Memory B cell (primary cell): ENCODE measurements around the gene SFT2D1.

ENCODE experiments used
- ATAC-seq: fragments of 150-1000 bp; cut with Tn5 transposase; 2 replicates; pipeline ENCODE4 v1.10.0; 2021; ENCODE audit warnings: low read depth, mild to moderate bottlenecking, moderate library complexity
- DNase-seq, 2 donors: peaks; one replicate each; pipeline ENCODE4 v3.0.0; 2022; ENCODE audit warnings: low spot score in 2 of 2
- H3K27ac Mint-ChIP-seq: one replicate; pipeline ENCODE4 v1.8.0; 2022; ENCODE audit warnings: mild to moderate bottlenecking, moderate library complexity, mixed read lengths
- H3K27me3 Mint-ChIP-seq: one replicate; pipeline ENCODE4 v1.8.0; 2022; ENCODE audit warnings: mixed read lengths
- H3K36me3 Mint-ChIP-seq: one replicate; pipeline ENCODE4 v1.8.0; 2022; ENCODE audit warnings: mild to moderate bottlenecking, mixed read lengths
- H3K4me1 Mint-ChIP-seq: one replicate; pipeline ENCODE4 v1.8.0; 2022; ENCODE audit warnings: mixed read lengths
- H3K4me3 Mint-ChIP-seq: one replicate; pipeline ENCODE4 v1.8.0; 2022; ENCODE audit warnings: mild to moderate bottlenecking, moderate library complexity, mixed read lengths
- H3K9me3 Mint-ChIP-seq: one replicate; pipeline ENCODE4 v1.8.0; 2022; ENCODE audit warnings: mixed read lengths

SFT2D1 gene

DNA sequence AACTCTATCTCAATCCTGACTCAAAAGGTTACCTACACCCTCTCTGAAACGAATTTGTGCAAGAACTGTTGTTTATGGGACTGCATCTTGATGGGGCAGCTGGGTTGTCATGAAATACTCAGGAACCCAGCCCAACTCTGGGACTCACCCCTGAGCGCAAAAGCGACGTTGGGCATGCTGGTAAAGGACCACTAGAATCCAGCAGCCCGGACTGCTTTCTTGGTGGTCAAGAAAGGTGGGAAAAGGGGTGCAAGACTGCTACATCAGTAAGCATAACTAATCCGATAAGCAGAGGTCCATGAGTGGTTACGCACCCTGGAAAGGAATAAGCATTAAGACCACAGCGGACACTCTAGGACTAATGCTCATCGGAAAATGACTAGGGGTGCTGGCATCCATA, 27.9 kb downstream of the SFT2D1 start:
- Mint-ChIP-seq H3K27ac (no peak overlapping the region), H3K9me3 (no peaks in the 10 kb centered on the region), H3K27me3 (peaks cover 2% of the 10 kb centered on the region), H3K4me1 (peaks cover 11% of the 10 kb centered on the region), H3K36me3 (peaks cover 6% of the 10 kb centered on the region), H3K4me3 (no peak overlapping the region)
- DNase-seq (no peak), ATAC-seq (no peak)

DNA sequence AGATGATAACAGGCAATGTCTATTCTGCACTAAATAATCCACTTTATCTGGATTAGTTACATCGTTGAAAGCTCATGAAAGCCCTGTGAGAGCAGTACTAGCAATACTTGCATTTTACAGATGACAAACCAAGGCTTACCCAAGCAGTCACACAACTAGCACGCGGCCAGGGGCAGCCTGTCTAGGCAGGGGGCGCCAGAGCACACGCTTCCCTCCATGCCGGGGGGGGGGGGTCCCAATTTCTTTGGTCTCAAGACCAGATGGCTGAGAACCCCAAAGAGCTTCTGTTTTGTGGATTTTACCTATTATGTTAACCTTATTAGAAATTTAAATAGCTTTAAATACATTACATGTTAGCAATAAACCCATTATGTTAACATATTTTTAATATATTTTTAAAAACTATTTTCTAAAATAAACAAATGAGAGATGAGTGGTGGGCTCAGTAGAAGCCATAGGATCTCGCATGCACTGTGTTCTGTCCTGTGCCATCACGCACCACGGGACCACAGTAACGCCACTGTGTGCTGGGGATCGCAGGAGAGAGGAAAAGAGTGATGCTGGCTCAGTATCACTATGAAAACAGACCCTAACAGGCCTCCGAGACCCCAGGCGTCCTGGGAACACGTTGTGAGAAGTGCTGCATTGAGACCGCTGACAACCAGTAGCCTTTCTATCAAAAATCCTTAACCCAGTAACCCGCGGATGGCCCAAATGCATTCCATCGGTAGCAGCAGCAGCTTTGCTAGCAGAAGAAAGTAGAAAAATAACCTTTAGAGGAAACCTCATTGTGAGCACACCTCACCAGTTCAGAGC, 28.9 kb downstream of the SFT2D1 start:
- Mint-ChIP-seq H3K27me3 (peaks cover 2% of the 10 kb centered on the region), H3K36me3 (no peaks in the 10 kb centered on the region), H3K4me1 (peaks cover 5% of the 10 kb centered on the region), H3K27ac (no peak overlapping the region), H3K4me3 (no peak overlapping the region), H3K9me3 (no peaks in the 10 kb centered on the region)
- peak; percentile 73 for ATAC-seq
- DNase-seq, result peak; percentile 32 to 34

GRCh38 chr6:166312832-166313231, 29.5 kb downstream of the SFT2D1 start:
- Mint-ChIP-seq H3K4me3 (no peak overlapping the region), H3K27me3 (peaks cover 2% of the 10 kb centered on the region), H3K4me1 (peaks cover 5% of the 10 kb centered on the region), H3K9me3 (no peaks in the 10 kb centered on the region), H3K27ac (no peak overlapping the region), H3K36me3 (no peaks in the 10 kb centered on the region)
- DNase-seq, result no peak
- no peak for ATAC-seq

DNA sequence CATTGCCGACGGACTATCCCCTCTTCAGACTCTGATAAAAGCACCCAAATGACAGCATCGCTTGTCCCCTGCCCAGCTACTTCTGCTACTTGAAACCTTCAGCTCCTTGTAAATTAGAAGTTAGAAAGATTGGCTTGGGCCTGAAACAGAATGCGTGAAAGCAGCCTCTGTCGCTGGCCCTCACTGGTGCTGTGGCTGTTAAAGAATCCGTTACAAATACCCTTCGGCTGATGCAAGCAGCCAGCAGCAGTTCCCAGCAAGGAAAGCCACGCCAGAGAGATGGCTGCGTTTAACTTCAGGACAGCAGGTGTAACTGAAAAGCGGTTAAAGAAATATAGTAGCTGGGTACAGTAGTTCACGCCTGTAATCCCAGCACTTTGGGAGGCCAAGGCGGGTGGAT, 31.7 kb downstream of the SFT2D1 start:
- H3K27me3 Mint-ChIP-seq, result peaks cover 4% of the 10 kb centered on the region
- ATAC-seq, result no peak
- DNase-seq, result no peak
- H3K36me3 Mint-ChIP-seq, result no peaks in the 10 kb centered on the region
- peaks cover 5% of the 10 kb centered on the region for H3K4me1 Mint-ChIP-seq
- no peak overlapping the region for H3K27ac Mint-ChIP-seq
- H3K4me3 Mint-ChIP-seq, result no peak overlapping the region
- H3K9me3 Mint-ChIP-seq, result no peaks in the 10 kb centered on the region

- H3K36me3 Mint-ChIP-seq, result no peaks in the 10 kb centered on the region
- no peak for DNase-seq
- peaks cover 5% of the 10 kb centered on the region for H3K4me1 Mint-ChIP-seq
- H3K4me3 Mint-ChIP-seq, result no peak overlapping the region
- H3K27me3 Mint-ChIP-seq, result peaks cover 4% of the 10 kb centered on the region
- no peak for ATAC-seq
- no peaks in the 10 kb centered on the region for H3K9me3 Mint-ChIP-seq
- H3K27ac Mint-ChIP-seq, result no peak overlapping the region
Measured at GRCh38 chr6:166309977-166310376, 32.4 kb downstream of the SFT2D1 start.

- peak overlapping the region; percentile 79 for H3K4me3 Mint-ChIP-seq
- no peaks in the 10 kb centered on the region for H3K36me3 Mint-ChIP-seq
- no peaks in the 10 kb centered on the region for H3K9me3 Mint-ChIP-seq
- H3K27me3 Mint-ChIP-seq, result peaks cover 4% of the 10 kb centered on the region
- peak in 1 of 2 donors; percentile 5 for DNase-seq
- ATAC-seq, result no peak
- no peak overlapping the region for H3K27ac Mint-ChIP-seq
- peaks cover 5% of the 10 kb centered on the region for H3K4me1 Mint-ChIP-seq
Measured at GRCh38 chr6:166308769-166309589, 33.4 kb downstream of the SFT2D1 start.

DNA sequence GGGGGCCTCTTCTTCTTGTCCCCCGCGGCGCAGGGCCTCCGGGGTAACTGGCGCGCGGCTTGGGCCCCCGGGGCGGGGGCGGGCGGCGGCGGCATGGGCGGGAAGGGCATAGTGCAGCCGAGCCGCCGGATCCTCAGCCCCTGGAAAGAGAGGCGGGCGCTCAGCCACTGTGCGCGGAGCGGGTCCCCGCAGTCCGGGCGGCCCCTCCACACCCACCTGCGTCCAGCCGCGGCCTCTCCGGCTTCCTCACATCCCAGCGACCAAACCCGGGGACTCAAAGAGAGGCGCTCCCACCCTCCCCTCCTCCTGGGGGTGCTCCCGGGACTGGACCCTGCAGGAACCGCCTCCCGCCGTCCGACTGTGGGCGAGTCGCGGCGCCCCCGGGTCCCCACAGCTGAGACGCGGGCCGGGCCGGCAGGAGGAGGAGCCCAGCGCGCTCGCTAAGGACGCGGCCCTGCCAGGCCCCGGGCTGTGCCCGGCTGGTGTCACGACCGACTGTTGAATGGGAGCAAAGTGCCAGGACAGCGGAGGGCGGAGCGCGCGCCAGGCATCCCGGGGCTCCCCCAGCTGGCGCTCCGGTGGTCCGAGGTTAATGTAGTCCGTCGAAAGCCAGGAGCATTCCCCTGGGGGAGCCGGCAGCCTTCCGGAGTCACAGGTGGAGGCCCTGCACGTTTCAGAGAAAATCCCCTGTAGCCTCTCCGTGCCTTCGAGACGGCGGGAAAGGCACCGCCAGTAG, 34.1 kb downstream of the SFT2D1 start, which contains the start of gene PRR18:
Gene PRR18 (minus strand): TSS at position 360 of the 736 bp plus-strand sequence. CDS start 250 bp downstream, at position 110.
- peaks cover 4% of the 10 kb centered on the region for H3K27me3 Mint-ChIP-seq
- H3K36me3 Mint-ChIP-seq, result no peaks in the 10 kb centered on the region
- ATAC-seq, result peak; percentile 60
- peak within 1 kb of the TSS; percentile 79 for H3K4me3 Mint-ChIP-seq
- H3K27ac Mint-ChIP-seq, result no peak within 1 kb of the TSS
- peak; percentile 17 to 48 for DNase-seq
- peaks cover 5% of the 10 kb centered on the region for H3K4me1 Mint-ChIP-seq
- H3K9me3 Mint-ChIP-seq, result no peaks in the 10 kb centered on the region

DNA sequence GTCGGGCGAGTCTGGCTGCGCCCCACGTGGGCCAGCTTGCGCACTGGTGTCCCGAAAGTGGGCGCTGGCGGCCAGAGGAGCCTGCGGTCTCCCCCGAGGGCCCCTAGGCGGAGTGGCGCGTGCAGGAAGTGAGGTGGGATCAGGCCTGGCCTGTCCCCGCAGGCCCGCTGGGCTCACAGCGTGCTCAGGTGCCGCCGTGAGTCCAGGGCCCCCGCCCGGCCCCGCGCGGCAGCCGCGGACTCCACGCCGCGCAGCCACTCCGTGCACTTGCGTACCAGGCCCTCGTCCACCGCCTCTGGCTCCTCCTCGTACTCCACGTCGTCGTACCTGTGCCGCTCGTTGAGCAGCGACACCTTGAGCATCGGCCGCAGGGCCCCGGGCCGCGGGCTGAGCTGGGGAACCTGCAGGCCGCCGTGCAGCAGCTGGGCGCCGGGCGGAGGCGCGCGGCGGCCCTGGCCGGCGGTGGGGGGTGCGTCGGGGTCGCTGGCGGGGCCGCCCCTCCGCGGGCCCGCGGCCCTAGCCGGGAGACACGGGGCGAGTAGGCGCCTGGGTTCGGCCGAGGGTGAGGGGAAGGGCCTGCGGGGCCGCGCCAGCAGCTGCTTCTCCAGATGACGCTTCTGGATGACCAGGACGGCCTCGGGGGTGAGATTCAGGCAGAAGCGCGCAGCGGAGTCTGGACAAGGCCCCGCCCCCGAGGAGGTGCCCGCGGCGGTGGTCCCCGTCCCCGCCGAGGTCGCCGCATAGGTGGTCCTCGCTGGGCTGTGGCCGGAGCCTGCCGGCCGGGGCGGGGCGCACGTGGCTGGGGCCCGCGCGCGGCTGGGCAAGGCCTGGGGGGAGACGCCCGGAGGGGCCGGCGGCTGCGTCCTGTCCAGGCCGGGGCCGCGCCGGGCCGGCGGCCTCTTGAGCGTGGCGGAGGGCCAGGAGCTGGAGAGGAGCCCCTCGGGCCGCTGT, 35.0 kb downstream of the SFT2D1 start:
- H3K4me3 Mint-ChIP-seq, result peak overlapping the region; percentile 73

DNA sequence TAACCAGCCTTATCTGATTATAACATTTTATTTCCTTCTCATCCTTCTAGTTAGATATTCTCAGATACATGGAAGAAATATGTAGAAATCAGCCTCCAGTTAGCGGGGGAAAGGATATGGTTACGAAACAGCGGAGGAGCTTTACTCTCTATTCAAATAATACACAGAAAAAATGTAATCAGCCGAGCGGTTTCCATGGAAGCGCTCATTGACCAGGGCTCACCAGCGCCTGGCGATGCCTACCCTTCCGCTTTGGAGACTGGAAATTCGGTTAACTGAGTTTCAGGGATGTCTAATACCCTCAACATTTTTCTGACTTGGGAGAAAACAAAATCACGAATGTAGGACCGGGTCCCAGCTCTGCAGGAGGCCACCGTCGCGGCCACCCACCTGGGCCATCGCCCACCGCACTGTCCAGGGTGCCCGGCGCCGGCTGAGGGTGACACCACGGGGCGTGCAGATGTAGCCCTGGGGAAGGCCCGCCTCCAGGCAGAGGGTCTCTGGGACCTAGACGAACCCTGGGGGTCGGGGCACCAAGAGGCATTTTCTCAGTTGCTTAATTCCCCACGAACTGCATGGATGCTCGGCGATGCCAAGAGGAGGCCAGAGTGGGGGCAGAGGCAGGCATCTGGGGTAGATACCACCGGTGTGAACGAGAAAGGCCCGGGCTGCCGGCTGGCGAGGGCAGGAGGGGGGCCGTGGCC, 35.8 kb downstream of the SFT2D1 start:
- no peaks in the 10 kb centered on the region for H3K36me3 Mint-ChIP-seq
- H3K4me3 Mint-ChIP-seq, result peak overlapping the region; percentile 78
- H3K9me3 Mint-ChIP-seq, result no peaks in the 10 kb centered on the region
- H3K4me1 Mint-ChIP-seq, result peaks cover 5% of the 10 kb centered on the region
- peaks cover 10% of the 10 kb centered on the region for H3K27me3 Mint-ChIP-seq
- H3K27ac Mint-ChIP-seq, result no peak overlapping the region
- ATAC-seq (no peak), DNase-seq (peak in 1 of 2 donors; percentile 10)

More for the DNA sequence above, 35.0 kb downstream of the SFT2D1 start:
- H3K27ac Mint-ChIP-seq, result no peak overlapping the region
- ATAC-seq (peak; percentile 54), DNase-seq (peak in 1 of 2 donors; percentile 41)
- H3K36me3 Mint-ChIP-seq, result no peaks in the 10 kb centered on the region
- peaks cover 6% of the 10 kb centered on the region for H3K27me3 Mint-ChIP-seq
- H3K4me1 Mint-ChIP-seq, result peaks cover 5% of the 10 kb centered on the region
- no peaks in the 10 kb centered on the region for H3K9me3 Mint-ChIP-seq

DNA sequence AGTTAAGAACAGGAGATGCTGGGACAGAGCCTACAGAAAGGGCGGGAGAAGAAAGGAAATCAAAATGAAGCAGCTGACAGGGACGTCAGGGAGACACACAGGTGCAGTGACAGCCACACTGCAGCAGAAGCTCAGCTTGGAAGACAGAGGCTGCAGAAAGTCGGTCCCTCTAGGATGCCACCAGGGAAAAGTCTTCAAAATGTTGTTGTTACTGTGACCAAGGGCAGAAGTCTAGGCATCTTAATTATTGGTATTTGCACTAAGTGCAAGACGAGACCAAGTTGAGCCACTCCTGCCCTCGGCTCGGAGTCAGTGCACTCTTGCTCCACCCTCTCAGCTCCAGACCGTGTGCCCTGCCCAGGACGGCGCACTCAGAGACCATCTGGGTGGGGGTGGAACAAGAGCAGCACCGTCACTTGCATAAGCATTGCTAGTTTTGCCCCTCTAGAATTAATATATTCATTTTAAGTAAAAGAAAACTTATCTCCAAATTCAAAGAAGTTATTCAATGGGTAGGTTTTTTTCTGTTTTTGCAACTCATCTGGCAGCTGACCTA, 36.7 kb downstream of the SFT2D1 start:
- Mint-ChIP-seq H3K9me3 (no peaks in the 10 kb centered on the region), H3K27ac (no peak overlapping the region), H3K36me3 (no peaks in the 10 kb centered on the region), H3K4me1 (peaks cover 5% of the 10 kb centered on the region), H3K27me3 (peaks cover 12% of the 10 kb centered on the region), H3K4me3 (no peak overlapping the region)
- DNase-seq (no peak), ATAC-seq (no peak)

DNA sequence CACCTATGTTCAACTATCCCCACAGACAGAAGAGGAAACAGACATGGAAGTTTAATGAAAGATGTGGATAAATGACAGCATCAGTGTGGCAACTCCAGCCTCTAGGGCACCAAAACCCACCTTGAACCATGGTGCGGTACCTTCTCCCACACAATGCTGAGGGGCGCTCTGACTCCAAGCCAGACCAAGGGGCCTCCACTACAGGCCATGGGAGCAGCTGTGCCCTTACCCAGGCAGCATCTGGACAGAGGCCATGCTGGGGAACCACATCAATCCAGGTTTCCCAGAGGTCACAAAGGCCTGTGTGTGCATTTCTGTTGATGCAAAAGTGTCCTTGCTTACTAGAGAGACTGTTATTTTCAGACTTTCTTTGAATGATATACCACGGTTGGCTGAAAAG, 38.2 kb downstream of the SFT2D1 start:
- DNase-seq (no peak), ATAC-seq (no peak)
- Mint-ChIP-seq H3K4me1 (peaks cover 5% of the 10 kb centered on the region), H3K9me3 (no peaks in the 10 kb centered on the region), H3K27ac (no peak overlapping the region), H3K36me3 (peaks cover 1% of the 10 kb centered on the region), H3K4me3 (no peak overlapping the region), H3K27me3 (peaks cover 12% of the 10 kb centered on the region)
